ENCODE results near the gene BAIAP2L1.
"Not testable (repeated sequence)": the region's sequence is repeated elsewhere in the genome, so short reads cannot be mapped to it uniquely, and the experiment has no call there.

Gene BAIAP2L1

GRCh38 chr7:98317366-98318040, 83.4 kb downstream of the BAIAP2L1 start:
- DNase-seq: no peak

GRCh38 chr7:98315994-98316527, 84.8 kb downstream of the BAIAP2L1 start:
- not testable (repeated sequence) for DNase-seq

DNA sequence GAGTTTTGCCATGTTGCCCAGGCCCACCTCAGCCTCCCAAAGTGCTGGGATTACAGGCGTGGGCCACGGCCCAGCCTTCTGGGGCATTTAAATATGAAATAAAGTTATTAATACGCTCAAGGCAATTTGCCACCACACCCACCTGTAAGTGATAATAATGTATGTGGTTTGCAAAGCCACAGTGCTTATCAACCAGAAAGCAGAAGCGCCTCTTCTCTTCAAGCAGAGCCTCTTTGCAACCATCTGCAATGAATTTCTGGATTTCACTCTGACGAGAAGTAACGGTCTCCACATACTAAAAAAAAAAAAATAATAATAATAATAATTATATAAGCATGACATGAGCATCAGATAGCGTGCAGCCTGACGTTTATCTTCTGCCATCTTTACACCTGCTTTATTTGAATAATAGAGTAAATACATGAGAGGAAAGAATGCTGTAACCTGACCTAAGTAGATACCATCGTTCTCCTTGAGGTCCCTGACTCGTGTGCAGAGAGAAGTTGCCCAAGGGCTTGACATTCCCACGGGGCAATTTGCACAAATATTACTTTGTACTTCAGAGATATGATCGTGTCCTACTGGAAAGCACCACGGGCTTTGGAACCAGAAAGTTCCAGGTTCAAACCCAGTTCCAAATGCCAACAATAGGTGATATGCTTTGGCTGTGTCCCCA, 85.4 kb downstream of the BAIAP2L1 start:
- DNase-seq: no peak

GRCh38 chr7:98314469-98314868, 86.4 kb downstream of the BAIAP2L1 start:
- DNase-seq: no peak

- no peak for DNase-seq
Observed at GRCh38 chr7:98312201-98312600, 88.7 kb downstream of the BAIAP2L1 start.

DNA sequence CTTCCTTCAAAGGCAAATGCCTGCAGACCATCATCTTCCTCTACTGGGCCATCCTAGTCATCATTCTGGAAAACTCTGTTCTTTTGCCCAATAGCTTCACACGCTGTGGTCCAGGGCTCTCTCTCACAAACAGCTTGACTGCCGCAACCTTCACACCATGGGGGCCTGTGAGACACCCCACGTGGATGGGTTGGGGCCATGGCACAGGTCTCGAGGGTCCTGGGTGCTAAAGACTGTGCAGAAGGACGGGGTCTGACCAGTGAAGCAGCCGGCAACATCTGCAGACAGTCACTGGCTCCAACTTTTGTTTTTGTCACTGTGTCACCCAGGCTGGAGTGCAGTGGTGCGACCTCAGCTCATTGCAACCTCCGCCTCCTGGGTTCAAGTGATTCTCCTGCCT, 91.3 kb downstream of the BAIAP2L1 start:
- DNase-seq: no peak

GRCh38 chr7:98307971-98308466, 92.9 kb downstream of the BAIAP2L1 start:
- no peak for DNase-seq

- DNase-seq: no peak
Observed at GRCh38 chr7:98305951-98306535, 94.8 kb downstream of the BAIAP2L1 start.

DNA sequence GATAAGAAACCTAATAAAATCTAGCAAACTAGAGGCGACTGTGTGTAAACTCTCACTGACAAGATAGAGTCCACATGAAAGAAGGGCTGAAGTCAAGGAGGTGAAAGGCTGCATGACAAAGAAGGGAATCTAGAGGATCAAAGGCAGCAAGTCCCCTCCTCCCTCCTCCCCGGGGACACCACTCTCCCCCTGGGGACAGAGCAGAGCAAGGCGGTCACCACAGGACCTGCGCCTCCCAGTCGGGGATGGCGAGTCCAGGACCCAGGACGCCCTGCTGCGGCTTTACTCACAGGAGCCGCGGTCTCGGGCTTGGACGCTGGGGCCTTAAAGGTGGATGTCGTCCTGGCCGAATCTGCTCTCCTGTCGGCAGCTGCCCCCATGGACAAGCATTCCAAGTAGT, 97.0 kb downstream of the BAIAP2L1 start:
- DNase-seq: no peak

DNA sequence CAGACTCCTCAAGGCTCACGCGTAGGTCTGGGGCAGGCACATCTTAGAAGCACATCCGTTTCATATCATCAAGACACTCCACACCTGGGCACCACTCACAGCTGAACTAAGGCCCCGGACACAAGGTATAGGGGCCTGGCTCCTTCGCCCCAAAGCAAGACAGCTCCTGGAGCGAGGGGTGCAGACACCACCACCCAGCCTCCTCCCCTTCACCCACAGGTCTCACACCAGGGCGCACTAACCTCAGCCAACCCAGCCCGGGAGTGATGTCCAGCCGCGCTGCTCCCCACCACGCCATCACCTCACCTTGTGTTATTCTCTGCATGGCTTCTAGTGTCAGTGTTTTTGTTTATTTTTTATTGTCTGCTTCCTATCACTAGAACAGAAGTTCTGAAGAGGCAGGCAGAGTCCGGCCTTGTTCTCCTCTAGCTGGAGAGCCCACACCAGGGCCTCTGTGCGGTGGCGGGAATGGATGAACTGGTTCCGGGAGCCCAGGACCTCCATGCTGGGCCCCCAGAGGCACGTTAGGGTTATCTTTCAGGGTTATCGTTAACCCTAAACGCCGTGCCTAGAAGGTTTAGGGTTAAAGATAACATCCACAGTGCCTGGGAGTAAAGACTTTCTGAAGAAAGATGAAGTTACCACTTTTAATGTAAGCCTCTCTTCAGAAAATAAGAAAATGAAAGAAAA, 97.6 kb downstream of the BAIAP2L1 start:
- no peak for DNase-seq

GRCh38 chr7:98301693-98302470, 99.0 kb downstream of the BAIAP2L1 start:
- DNase-seq: no peak

DNA sequence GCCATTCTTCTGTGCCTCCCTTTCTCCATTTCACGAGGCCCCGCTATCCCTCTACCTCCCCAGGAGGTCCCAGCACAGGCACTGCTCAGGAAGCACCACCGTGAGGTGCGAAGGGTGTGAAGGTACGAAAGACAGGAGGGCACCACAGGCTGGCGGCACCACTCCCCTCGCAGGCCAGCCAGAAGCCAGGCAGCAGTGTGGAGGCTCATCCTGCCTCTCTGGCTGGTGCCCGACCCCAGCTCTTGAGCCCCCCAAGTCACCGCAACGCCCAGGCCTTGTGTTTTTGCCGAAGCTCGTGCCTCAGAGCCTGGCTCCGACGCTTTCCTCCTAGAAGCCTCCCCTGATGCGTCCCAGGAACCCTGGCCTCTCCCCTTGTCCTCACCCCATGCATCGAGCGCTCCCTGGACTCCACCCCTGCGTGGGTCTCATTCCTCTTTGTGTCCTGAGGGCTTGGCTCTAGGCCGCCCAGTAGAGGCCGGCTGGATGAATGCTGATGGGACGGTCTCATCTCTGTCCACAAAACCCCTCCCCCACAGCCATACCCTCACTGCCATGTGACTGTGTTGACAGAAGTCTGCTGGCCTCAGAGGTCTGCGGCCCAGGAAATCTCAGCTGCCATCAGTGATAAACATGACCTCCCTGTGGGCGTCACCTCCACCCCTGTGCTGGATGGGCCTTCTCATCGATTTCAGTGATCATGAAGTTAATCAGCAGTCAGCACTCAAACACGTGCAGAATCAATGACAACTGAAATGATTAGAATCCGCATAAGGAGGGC, 100.1 kb downstream of the BAIAP2L1 start:
- no peak for DNase-seq

DNA sequence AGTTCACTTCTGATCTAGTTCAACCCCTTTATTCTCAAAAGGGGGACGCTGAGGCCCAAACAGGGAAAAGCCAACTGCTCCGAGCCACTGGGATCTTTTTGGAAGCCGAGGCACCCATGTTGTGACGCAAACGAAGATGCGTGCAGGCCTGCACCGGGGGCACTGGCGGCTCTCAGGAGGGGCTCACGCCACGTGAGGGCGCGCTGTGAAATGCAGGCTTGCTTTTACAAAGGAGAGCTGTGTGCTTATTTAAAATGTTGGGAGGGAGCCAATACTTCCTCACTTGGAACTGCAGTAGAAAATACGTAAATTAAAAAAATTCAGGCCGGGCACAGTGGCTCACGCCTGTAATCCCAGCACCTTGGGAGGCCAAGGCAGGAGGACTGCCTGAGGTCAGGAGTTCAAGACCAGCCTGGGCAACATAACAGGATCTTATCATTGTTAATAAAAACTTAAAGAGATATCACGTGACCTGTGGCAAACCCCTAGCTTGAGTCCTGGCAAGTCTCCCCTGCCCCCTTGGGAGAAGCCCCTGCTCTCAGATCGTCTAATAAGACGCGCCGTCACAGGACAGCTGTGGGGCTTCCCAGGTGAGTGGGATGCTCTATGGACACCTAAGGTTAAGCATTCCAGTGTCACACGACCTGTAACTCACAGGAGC, 103.1 kb downstream of the BAIAP2L1 start:
- no peak for DNase-seq

- DNase-seq: no peak
Observed at GRCh38 chr7:98296833-98297232, 104.1 kb downstream of the BAIAP2L1 start.

- DNase-seq: no peak
Observed at GRCh38 chr7:98295467-98296192, 105.3 kb downstream of the BAIAP2L1 start.

GRCh38 chr7:98294798-98295382, 106.0 kb downstream of the BAIAP2L1 start:
- DNase-seq: no peak

DNA sequence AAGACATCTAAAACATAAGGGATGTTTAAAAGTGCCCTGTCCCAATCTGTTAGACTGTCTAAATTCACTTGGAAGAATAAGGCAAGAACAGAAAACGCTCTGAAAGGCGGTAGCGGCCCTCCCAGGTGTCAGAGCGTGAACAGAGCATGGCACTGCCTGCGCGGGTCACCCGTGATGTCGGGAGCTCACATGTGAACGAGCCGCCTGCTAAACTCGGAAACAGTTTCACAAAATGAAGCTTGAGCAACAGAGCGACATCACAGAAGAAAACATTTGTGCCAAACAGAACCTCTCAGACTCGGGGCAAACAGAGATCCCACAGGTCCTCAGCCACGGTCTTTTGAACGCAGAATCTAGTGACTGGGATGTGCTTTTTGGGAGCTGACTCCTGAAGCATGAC, 106.6 kb downstream of the BAIAP2L1 start:
- no peak for DNase-seq

DNA sequence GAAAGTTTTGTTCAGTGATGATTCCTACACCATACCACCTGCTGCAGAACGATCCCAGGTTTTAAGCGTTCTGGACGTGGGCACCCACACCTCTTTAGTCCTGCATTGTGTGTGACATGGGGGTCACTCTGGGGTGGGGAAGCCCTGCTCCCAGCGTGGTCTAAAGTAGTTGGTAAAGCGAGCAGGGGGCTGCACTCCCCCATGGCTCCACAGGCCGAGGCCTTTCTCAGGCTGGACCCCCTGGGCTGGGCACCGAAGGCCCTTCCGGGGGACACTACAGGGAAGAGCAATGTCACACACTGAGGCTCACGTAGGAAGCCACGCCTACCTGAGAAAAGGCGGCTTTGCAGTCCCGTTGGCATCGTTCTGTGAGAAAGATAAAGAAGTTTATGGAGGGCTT, 107.1 kb downstream of the BAIAP2L1 start:
- DNase-seq: no peak

DNA sequence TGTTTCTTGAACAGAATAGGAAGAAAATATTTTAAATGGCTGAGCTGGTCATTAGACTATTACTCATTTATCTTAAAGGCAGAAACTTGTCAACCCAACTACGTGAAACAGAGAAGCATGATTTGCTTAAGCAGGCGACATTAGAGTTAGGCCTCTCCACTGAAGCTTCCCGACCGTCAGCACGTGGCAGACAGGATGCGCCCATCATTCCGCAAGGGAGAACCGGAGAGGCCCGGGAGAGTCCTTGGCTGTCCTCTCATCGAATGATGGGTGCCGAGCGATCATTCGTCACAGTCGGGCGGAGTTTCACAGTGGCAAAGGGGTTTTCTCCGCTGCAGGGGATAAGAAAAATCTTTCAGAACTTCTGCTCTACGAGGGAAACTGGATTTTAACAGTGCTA, 107.6 kb downstream of the BAIAP2L1 start:
- no peak for DNase-seq

GRCh38 chr7:98291717-98292116, 109.2 kb downstream of the BAIAP2L1 start:
- no peak for DNase-seq

Measured in stimulated activated naive CD4-positive, alpha-beta T cell treated with Interleukin-2 at 50 U/mL for 16 hours (primary cell).